Measurements from ENCODE around the gene WBP2. TPM values are rescaled to one million over a fixed set of nuclear protein-coding genes. Genes with fewer than 3 reads are reported as not detected.

WBP2 gene
- total and polyA plus RNA-seq, 9 of the 15 experiments (the other 6 are each of a cell fraction or from before 2014, with no cell fraction given), result 2.2 to 74.3 (median 20.0) TPM

- TF ChIP-seq CTCFL (IDR thresholded peaks at IDR 0.05; ENCODE audit: borderline replicate concordance, insufficient read depth, low read depth, low read length, poor library complexity, severe bottlenecking) (peak; percentile 44), PML (IDR thresholded peaks at IDR 0.05; ENCODE audit: low read length) (0 out of 2 replicates have a peak, but pooled peaks have one; percentile 4), RB1 (IDR thresholded peaks at IDR 0.05; ENCODE audit: low read depth) (peak; percentile 72; the same call in 1 of the 2 replicates), SIN3A (IDR thresholded peaks at IDR 0.05; ENCODE audit: borderline replicate concordance in 2 of 2, control insufficient read depth in 1 of 2, low read depth in 2 of 2, low read length in 2 of 2) (peak in 1 of 2 experiments; percentile 8; a peak in 1 of 4 replicates), REST (IDR thresholded peaks at IDR 0.05; ENCODE audit: borderline replicate concordance) (peak; percentile 16; the same call in 1 of the 2 replicates), REST (CRISPR knock-in tag; IDR thresholded peaks at IDR 0.05; ENCODE audit: low read depth) (no peak), BHLHE40 (IDR thresholded peaks at IDR 0.05; ENCODE audit: low read length) (0 out of 2 replicates have a peak, but pooled peaks have one; percentile 20), KAT7 (CRISPR knock-in tag; IDR thresholded peaks at IDR 0.05; ENCODE audit: borderline replicate concordance) (0 out of 2 replicates have a peak, but pooled peaks have one; percentile 81), ZNF589 (CRISPR knock-in tag; IDR thresholded peaks at IDR 0.05; ENCODE audit: low read depth) (peak; percentile 59; the same call in 1 of the 2 replicates), TAF1 (IDR thresholded peaks at IDR 0.05; ENCODE audit: control insufficient read depth, extremely low read depth, insufficient read depth, low read length, severe bottlenecking) (peak; percentile 31), ZNF507 (tag; conservative IDR thresholded peaks at IDR 0.05) (no peak), CREM (IDR thresholded peaks at IDR 0.05; ENCODE audit: low read depth) (0 out of 2 replicates have a peak, but pooled peaks have one; percentile 1), HDAC2 (IDR thresholded peaks at IDR 0.05) (no peak), RBFOX2 (IDR thresholded peaks at IDR 0.05; ENCODE audit: low read depth, low read length) (peak; percentile 93; the same call in 1 of the 2 replicates), SIN3B (IDR thresholded peaks at IDR 0.05; ENCODE audit: low read depth) (peak; percentile 56; the same call in 1 of the 2 replicates), ASH1L (IDR thresholded peaks at IDR 0.05; ENCODE audit: borderline replicate concordance, low read depth, partially characterized antibody) (no peak)
Observed at GRCh38 chr17:75856062-75856756, 1.1 kb upstream of the WBP2 start (continued).

Measured in K562 (cell line).